Uterus (tissue), 4 donors: Measurements from ENCODE around the gene PVRIG. TPM values are rescaled to one million over a fixed set of nuclear protein-coding genes. Genes with fewer than 3 reads are reported as not detected.
"Not testable (repeated sequence)": the region's sequence is repeated elsewhere in the genome, so short reads cannot be mapped to it uniquely, and the experiment has no call there.

Source experiments
- DNase-seq, 2 donors: peaks; one replicate each; pipeline ENCODE4 v3.0.0-alpha.2; 2019 to 2020
- H3K27ac ChIP-seq, 2 donors: fragments of 200-600 bp; sonication (generic); 1 replicate in 1 of 2; 2 replicates in 1 of 2; pipeline ENCODE4 v1.5.1; 2016 to 2018
- H3K27me3 ChIP-seq, 2 donors: fragments of 200-600 bp; sonication (generic); one replicate each; pipeline ENCODE4 v1.5.1; 2018 to 2019; ENCODE audit warnings: control low read depth in 1 of 2
- H3K36me3 ChIP-seq, 2 donors: fragments of 200-600 bp; sonication (generic); one replicate each; pipeline ENCODE4 v1.5.1; 2019; ENCODE audit warnings: control low read depth in 1 of 2
- H3K4me1 ChIP-seq, 2 donors: fragments of 200-600 bp; sonication (generic); one replicate each; pipeline ENCODE4 v1.5.1; 2018 to 2019; ENCODE audit warnings: control low read depth in 1 of 2
- H3K4me3 ChIP-seq, 2 donors: fragments of 200-600 bp; sonication (generic); 1 replicate in 1 of 2; 2 replicates in 1 of 2; pipeline ENCODE4 v1.5.1; 2018 to 2019; ENCODE audit warnings: mild to moderate bottlenecking in 1 of 2
- H3K9me3 ChIP-seq, 2 donors: fragments of 200-600 bp; sonication (generic); one replicate each; pipeline ENCODE4 v1.5.1; 2019; ENCODE audit warnings: control low read depth in 1 of 2
- CTCF ChIP-seq, 4 experiments: fragments of 200-600 bp in 2 of 4; fragments of 450-650 bp in 2 of 4; sonication (generic) in 2 of 4; IDR thresholded peaks; one replicate each; pipeline ENCODE4 v1.5.1; 2016 to 2019; ENCODE audit warnings: antibody characterized with exemption in 4 of 4, mild to moderate bottlenecking in 2 of 4, moderate library complexity in 1 of 4
- POLR2A ChIP-seq, 2 donors: fragments of 450-650 bp; IDR thresholded peaks; one replicate each; pipeline ENCODE4 v1.6.1; 2016; ENCODE audit warnings: antibody characterized with exemption in 2 of 2, mild to moderate bottlenecking in 1 of 2, moderate library complexity in 1 of 2
- intact Hi-C: fragments of 100-400 bp; cut with DNase I; formaldehyde crosslinking; loops from one replicate; pipeline ENCODE4 v1.15.1; 2023; ENCODE audit warnings: low total_unique reads
- total RNA-seq, 4 donors: library from RNA; depleted of rRNA in 3 of 4; stranded (reverse); fragments of >200 nt in 3 of 4; gene quantifications; one replicate each; pipeline versions ENCODE4 v1.1.0 to v1.2.4, GENCODE V29; 2014 to 2023
- donor health status: DM: yes; HTN: yes; CAD: no.

PVRIG gene
- under 1 TPM in 1 of 4 donors, not detected in 3; 0.21 TPM for total RNA-seq

- H3K9me3 ChIP-seq, H3K4me1 ChIP-seq, intact Hi-C loops, H3K27me3 ChIP-seq, H3K4me3 ChIP-seq, H3K27ac ChIP-seq, DNase-seq, H3K36me3 ChIP-seq: not testable (repeated sequence)
Observed at GRCh38 chr7:100219801-100220585, at the start of gene PVRIG. Gene PVRIG (plus strand): TSS chr7:100219949. CDS start chr7:100219971, 22 bp downstream.

- no peaks in the 10 kb centered on the region for H3K27me3 ChIP-seq
- no peak for TF ChIP-seq POLR2A (IDR thresholded peaks at IDR 0.05)
- TF ChIP-seq CTCF (IDR thresholded peaks at IDR 0.05): no peak
- no peak overlapping the region for H3K27ac ChIP-seq
- H3K4me1 ChIP-seq: peaks cover 0 to 5% of the 10 kb centered on the region in 2 donors
- DNase-seq: no peak
- intact Hi-C loops: no loop called here
- H3K4me3 ChIP-seq: no peak overlapping the region
- no peaks in the 10 kb centered on the region for H3K9me3 ChIP-seq
- H3K36me3 ChIP-seq: no peaks in the 10 kb centered on the region
Observed at GRCh38 chr7:100170101-100170897, 49.5 kb upstream of the PVRIG start.

- DNase-seq: no peak
- H3K4me1 ChIP-seq: peaks cover 0 to 5% of the 10 kb centered on the region in 2 donors
- no peaks in the 10 kb centered on the region for H3K9me3 ChIP-seq
- no peaks in the 10 kb centered on the region for H3K36me3 ChIP-seq
- peak overlapping the region; percentile 18 to 38 for H3K4me3 ChIP-seq
- H3K27me3 ChIP-seq: no peaks in the 10 kb centered on the region
- no peak overlapping the region for H3K27ac ChIP-seq
- intact Hi-C loops: no loop called here
- TF ChIP-seq CTCF (IDR thresholded peaks at IDR 0.05): no peak
- no peak for TF ChIP-seq POLR2A (IDR thresholded peaks at IDR 0.05)
Observed at GRCh38 chr7:100171087-100171681, 48.6 kb upstream of the PVRIG start.

- no peak for TF ChIP-seq CTCF (IDR thresholded peaks at IDR 0.05)
- no peak for TF ChIP-seq POLR2A (IDR thresholded peaks at IDR 0.05)
- intact Hi-C loops: no loop called here
- no peaks in the 10 kb centered on the region for H3K36me3 ChIP-seq
- no peaks in the 10 kb centered on the region for H3K27me3 ChIP-seq
- H3K9me3 ChIP-seq: no peaks in the 10 kb centered on the region
- H3K27ac ChIP-seq: no peak overlapping the region
- peaks cover 0 to 5% of the 10 kb centered on the region in 2 donors for H3K4me1 ChIP-seq
- peak overlapping the region; percentile 18 to 38 for H3K4me3 ChIP-seq
- DNase-seq: no peak
Observed at GRCh38 chr7:100171840-100172239, 47.9 kb upstream of the PVRIG start.

GRCh38 chr7:100173806-100174495 is 45.8 kb upstream of the PVRIG start:
- TF ChIP-seq CTCF (IDR thresholded peaks at IDR 0.05) (no peak), POLR2A (IDR thresholded peaks at IDR 0.05) (no peak)
- no peak for DNase-seq
- H3K27me3 ChIP-seq: no peaks in the 10 kb centered on the region
- H3K27ac ChIP-seq: no peak overlapping the region
- intact Hi-C loops: no loop called here
- H3K4me1 ChIP-seq: peaks cover 0 to 8% of the 10 kb centered on the region in 2 donors
- no peaks in the 10 kb centered on the region for H3K36me3 ChIP-seq
- H3K9me3 ChIP-seq: no peaks in the 10 kb centered on the region
- no peak overlapping the region for H3K4me3 ChIP-seq
